ENCODE results near the gene TNNI3K.

Gene TNNI3K

GRCh38 chr1:74505928-74506710 is 270.9 kb downstream of the TNNI3K start:
- no peak for DNase-seq

- no peak for DNase-seq
These were observed 273.3 kb downstream of the TNNI3K start for GRCh38 chr1:74508449-74508848.

GRCh38 chr1:74512170-74512915 is 277.2 kb downstream of the TNNI3K start, which contains the start of gene LRRC53:
Gene LRRC53, minus strand, starts transcription at chr1:74512611. Its CDS starts 29,262 bp downstream, at chr1:74483349.
- DNase-seq: no peak

- DNase-seq: no peak
These were observed 278.5 kb downstream of the TNNI3K start for GRCh38 chr1:74513411-74514300.

- DNase-seq: no peak
These were observed 282.4 kb downstream of the TNNI3K start for GRCh38 chr1:74517599-74518051.

- no peak for DNase-seq
These were observed 287.0 kb downstream of the TNNI3K start for GRCh38 chr1:74522148-74522547.

- no peak for DNase-seq
These were observed 288.8 kb downstream of the TNNI3K start for GRCh38 chr1:74523873-74524480.

- DNase-seq: no peak
These were observed 291.5 kb downstream of the TNNI3K start for GRCh38 chr1:74526708-74527107.

GRCh38 chr1:74528123-74528522 is 292.9 kb downstream of the TNNI3K start:
- DNase-seq: no peak

GRCh38 chr1:74530892-74531291 is 295.7 kb downstream of the TNNI3K start:
- DNase-seq: no peak

GRCh38 chr1:74531796-74532195 is 296.6 kb downstream of the TNNI3K start:
- DNase-seq: no peak

GRCh38 chr1:74534241-74534640 is 299.1 kb downstream of the TNNI3K start:
- DNase-seq: no peak

- no peak for DNase-seq
These were observed 310.6 kb downstream of the TNNI3K start for GRCh38 chr1:74545821-74546220.

GRCh38 chr1:74548961-74549750 is 314.0 kb downstream of the TNNI3K start:
- DNase-seq: no peak

- no peak for DNase-seq
These were observed 314.7 kb downstream of the TNNI3K start for GRCh38 chr1:74549932-74550331.

GRCh38 chr1:74570797-74571492 is 335.8 kb downstream of the TNNI3K start:
- DNase-seq: no peak

- no peak for DNase-seq
These were observed 336.3 kb downstream of the TNNI3K start for GRCh38 chr1:74571493-74571800.

- no peak for DNase-seq
These were observed 336.7 kb downstream of the TNNI3K start for GRCh38 chr1:74571891-74572290.

GRCh38 chr1:74578101-74578500 is 342.9 kb downstream of the TNNI3K start:
- DNase-seq: no peak

GRCh38 chr1:74579425-74579824 is 344.2 kb downstream of the TNNI3K start:
- DNase-seq: no peak

- DNase-seq: no peak
These were observed 348.2 kb downstream of the TNNI3K start for GRCh38 chr1:74583397-74583796.

Data from CD4-positive, alpha-beta T cell treated with Interleukin-6 for 4 hours (primary cell).